ENCODE data around the gene TUG1. TPM values are rescaled to one million over a fixed set of nuclear protein-coding genes. Genes with fewer than 3 reads are reported as not detected.

TUG1 gene
- polyA plus RNA-seq, 1 donor from 2014 or later = 15.9 TPM

GRCh38 chr22:30969532-30970355 lies 679 bp downstream of the TUG1 start:
- Mint-ChIP-seq H3K36me3 (peaks cover 28% of the 10 kb centered on the region), H3K27me3 (no peaks in the 10 kb centered on the region), H3K9me3 (peaks cover 10 to 27% (median 18%) of the 10 kb centered on the region in 3 donors), H3K4me3 (peak overlapping the region; percentile 87 to 100 (median 97)), H3K4me1 (peaks cover 33 to 60% (median 39%) of the 10 kb centered on the region in 3 donors), H3K27ac (peak overlapping the region; percentile 90 to 99 (median 98))

- Mint-ChIP-seq H3K27me3 (no peaks in the 10 kb centered on the region), H3K36me3 (peaks cover 28% of the 10 kb centered on the region), H3K9me3 (peaks cover 12 to 27% (median 20%) of the 10 kb centered on the region in 3 donors), H3K4me3 (peak overlapping the region; percentile 87 to 100 (median 97)), H3K4me1 (peaks cover 29 to 55% (median 39%) of the 10 kb centered on the region in 3 donors), H3K27ac (peak overlapping the region; percentile 89 to 98 (median 90))
These were observed 1.3 kb downstream of the TUG1 start for GRCh38 chr22:30970356-30970746.

GRCh38 chr22:30978304-30978962 lies 9.4 kb downstream of the TUG1 start:
- Mint-ChIP-seq H3K27ac (no peak overlapping the region), H3K27me3 (no peaks in the 10 kb centered on the region), H3K4me1 (peaks cover 4 to 17% (median 9%) of the 10 kb centered on the region in 3 donors), H3K36me3 (peaks cover 7% of the 10 kb centered on the region), H3K9me3 (peaks cover 13 to 53% (median 38%) of the 10 kb centered on the region in 3 donors), H3K4me3 (no peak overlapping the region)

- Mint-ChIP-seq H3K4me1 (peaks cover 4 to 7% (median 4%) of the 10 kb centered on the region in 3 donors), H3K27ac (no peak overlapping the region), H3K9me3 (peaks cover 15 to 60% (median 44%) of the 10 kb centered on the region in 3 donors), H3K27me3 (no peaks in the 10 kb centered on the region), H3K36me3 (peaks cover 2% of the 10 kb centered on the region), H3K4me3 (no peak overlapping the region)
These were observed 10.9 kb downstream of the TUG1 start for GRCh38 chr22:30979932-30980331.

GRCh38 chr22:30982512-30982911 lies 13.4 kb downstream of the TUG1 start:
- no peak overlapping the region for H3K27ac Mint-ChIP-seq

GRCh38 chr22:30984317-30984716 lies 15.3 kb downstream of the TUG1 start:
- peaks cover 9 to 48% (median 32%) of the 10 kb centered on the region in 3 donors for H3K9me3 Mint-ChIP-seq
- H3K27me3 Mint-ChIP-seq = no peaks in the 10 kb centered on the region
- H3K4me1 Mint-ChIP-seq = peaks cover 0 to 1% (median 0%) of the 10 kb centered on the region in 3 donors
- H3K36me3 Mint-ChIP-seq = peaks cover 5% of the 10 kb centered on the region
- no peak overlapping the region for H3K27ac Mint-ChIP-seq
- H3K4me3 Mint-ChIP-seq = no peak overlapping the region

More at GRCh38 chr22:30982512-30982911, 13.4 kb downstream of the TUG1 start:
- no peaks in the 10 kb centered on the region for H3K27me3 Mint-ChIP-seq
- peaks cover 1 to 2% (median 2%) of the 10 kb centered on the region in 3 donors for H3K4me1 Mint-ChIP-seq
- H3K36me3 Mint-ChIP-seq = peaks cover 2% of the 10 kb centered on the region
- H3K9me3 Mint-ChIP-seq = peaks cover 8 to 49% (median 35%) of the 10 kb centered on the region in 3 donors
- H3K4me3 Mint-ChIP-seq = no peak overlapping the region

- H3K4me1 Mint-ChIP-seq = peaks cover 0 to 1% (median 0%) of the 10 kb centered on the region in 3 donors
- no peak overlapping the region for H3K27ac Mint-ChIP-seq
- H3K36me3 Mint-ChIP-seq = peaks cover 4% of the 10 kb centered on the region
- no peak overlapping the region for H3K4me3 Mint-ChIP-seq
- peaks cover 14 to 45% (median 37%) of the 10 kb centered on the region in 3 donors for H3K9me3 Mint-ChIP-seq
- H3K27me3 Mint-ChIP-seq = no peaks in the 10 kb centered on the region
These were observed 16.6 kb downstream of the TUG1 start for GRCh38 chr22:30985561-30986208.

- peaks cover 3% of the 10 kb centered on the region for H3K27me3 Mint-ChIP-seq
- no peaks in the 10 kb centered on the region for H3K4me1 Mint-ChIP-seq
- H3K27ac Mint-ChIP-seq = no peak overlapping the region
- H3K9me3 Mint-ChIP-seq = peaks cover 10 to 30% (median 27%) of the 10 kb centered on the region in 3 donors
- peaks cover 6% of the 10 kb centered on the region for H3K36me3 Mint-ChIP-seq
- peak overlapping the region in 1 of 4 donors; percentile 69 for H3K4me3 Mint-ChIP-seq
These were observed 20.4 kb downstream of the TUG1 start for GRCh38 chr22:30989474-30989873.

GRCh38 chr22:30990690-30991089 lies 21.6 kb downstream of the TUG1 start:
- Mint-ChIP-seq H3K4me1 (peaks cover 0 to 4% (median 3%) of the 10 kb centered on the region in 3 donors), H3K4me3 (peak overlapping the region in 1 of 4 donors; percentile 34), H3K27ac (no peak overlapping the region), H3K27me3 (peaks cover 3% of the 10 kb centered on the region), H3K9me3 (peaks cover 10 to 26% (median 23%) of the 10 kb centered on the region in 3 donors), H3K36me3 (peaks cover 8% of the 10 kb centered on the region)

- Mint-ChIP-seq H3K4me1 (peaks cover 0 to 5% (median 5%) of the 10 kb centered on the region in 3 donors), H3K4me3 (no peak overlapping the region), H3K36me3 (peaks cover 8% of the 10 kb centered on the region), H3K27me3 (peaks cover 3% of the 10 kb centered on the region), H3K9me3 (peaks cover 10 to 26% (median 21%) of the 10 kb centered on the region in 3 donors), H3K27ac (no peak overlapping the region)
These were observed 23.5 kb downstream of the TUG1 start for GRCh38 chr22:30992565-30992964.

- no peak overlapping the region for H3K27ac Mint-ChIP-seq
- peaks cover 4% of the 10 kb centered on the region for H3K36me3 Mint-ChIP-seq
- peaks cover 6 to 18% (median 13%) of the 10 kb centered on the region in 3 donors for H3K9me3 Mint-ChIP-seq
- peaks cover 3% of the 10 kb centered on the region for H3K27me3 Mint-ChIP-seq
- peaks cover 0 to 5% (median 5%) of the 10 kb centered on the region in 3 donors for H3K4me1 Mint-ChIP-seq
- no peak overlapping the region for H3K4me3 Mint-ChIP-seq
These were observed 25.9 kb downstream of the TUG1 start for GRCh38 chr22:30994960-30995359.

GRCh38 chr22:30996462-30996861 lies 27.4 kb downstream of the TUG1 start:
- peaks cover 4% of the 10 kb centered on the region for H3K36me3 Mint-ChIP-seq
- H3K27ac Mint-ChIP-seq = no peak overlapping the region
- H3K27me3 Mint-ChIP-seq = peaks cover 4% of the 10 kb centered on the region
- peak overlapping the region in 1 of 4 donors; percentile 17 for H3K4me3 Mint-ChIP-seq
- peaks cover 0 to 5% (median 4%) of the 10 kb centered on the region in 3 donors for H3K9me3 Mint-ChIP-seq
- H3K4me1 Mint-ChIP-seq = peaks cover 0 to 5% (median 5%) of the 10 kb centered on the region in 3 donors

GRCh38 chr22:30998329-30998728 lies 29.3 kb downstream of the TUG1 start:
- peaks cover 6% of the 10 kb centered on the region for H3K36me3 Mint-ChIP-seq
- H3K4me1 Mint-ChIP-seq = peaks cover 0 to 5% (median 5%) of the 10 kb centered on the region in 3 donors
- peaks cover 5% of the 10 kb centered on the region for H3K27me3 Mint-ChIP-seq
- H3K9me3 Mint-ChIP-seq = peaks cover 0 to 3% (median 0%) of the 10 kb centered on the region in 3 donors
- H3K27ac Mint-ChIP-seq = no peak overlapping the region
- no peak overlapping the region for H3K4me3 Mint-ChIP-seq

GRCh38 chr22:31001124-31001770 lies 32.2 kb downstream of the TUG1 start:
- peaks cover 0 to 2% (median under 1%) of the 10 kb centered on the region in 3 donors for H3K4me1 Mint-ChIP-seq
- H3K9me3 Mint-ChIP-seq = peaks cover 2 to 8% (median 3%) of the 10 kb centered on the region in 3 donors
- H3K27me3 Mint-ChIP-seq = peaks cover 3% of the 10 kb centered on the region
- H3K36me3 Mint-ChIP-seq = peaks cover 3% of the 10 kb centered on the region
- H3K27ac Mint-ChIP-seq = no peak overlapping the region
- no peak overlapping the region for H3K4me3 Mint-ChIP-seq
